C4-2B (cell line): ENCODE measurements around the gene TNFSF4.

Source experiments
- CTCF ChIP-seq: fragments of 450-650 bp; conservative IDR thresholded peaks from 2 replicates; pipeline ENCODE4 v1.5.1; 2017; ENCODE audit warnings: mild to moderate bottlenecking
- ZFX ChIP-seq: fragments of 450-650 bp; IDR thresholded peaks from 2 replicates; pipeline ENCODE4 v1.6.1; 2017

- TF ChIP-seq CTCF (no peak), ZFX (no peak)
Observed at GRCh38 chr1:173163222-173163621, 43.9 kb downstream of the TNFSF4 start.
